A673 (cell line): ENCODE measurements around the gene PRG2. TPM values are rescaled to one million over a fixed set of nuclear protein-coding genes. Genes with fewer than 3 reads are reported as not detected.

ENCODE experiments used
- BruUV-seq: library from RNA; stranded (reverse); fragments of 400-500 nt; replicated peaks from 2 replicates; lab custom pipeline; 2021; lab: Mats Ljungman, UMichigan
- CTCF ChIA-PET: fragments of 300-600 bp; sonication (Branson Sonifier 250); formaldehyde crosslinking; loops from one replicate; lab custom pipeline; 2022; ENCODE audit warnings: antibody characterized with exemption; lab: Charles Lee
- POLR2A ChIA-PET: fragments of 300-600 bp; sonication (Branson Sonifier 250); formaldehyde crosslinking; loops from one replicate; lab custom pipeline; 2022; ENCODE audit warnings: antibody characterized with exemption; ENCODE audit not compliant: low non-redundant PET; lab: Charles Lee
- DNase-seq: peaks from one replicate; pipeline ENCODE4 v3.0.0-alpha.2; 2015; ENCODE audit warnings: low spot score
- H3K27ac ChIP-seq: fragments of 200-600 bp; sonication (generic); 2 replicates; pipeline ENCODE4 v1.5.1; 2016; ENCODE audit warnings: mixed run types, low read depth, mild to moderate bottlenecking, mixed read lengths, antibody characterized with exemption, low read length; ENCODE audit not compliant: poor library complexity, severe bottlenecking
- H3K27me3 ChIP-seq: fragments of 200-600 bp; sonication (generic); replicated peaks from 2 replicates; pipeline ENCODE4 v1.6.1; 2017; ENCODE audit warnings: mixed run types, low read depth, mild to moderate bottlenecking, mixed read lengths, antibody characterized with exemption, low read length; ENCODE audit not compliant: insufficient read depth, poor library complexity
- H3K36me3 ChIP-seq: fragments of 200-600 bp; sonication (generic); 2 replicates; pipeline ENCODE4 v1.6.1; 2016; ENCODE audit warnings: mixed run types, mild to moderate bottlenecking, mixed read lengths, antibody characterized with exemption, low read length; ENCODE audit not compliant: insufficient read depth, poor library complexity, severe bottlenecking
- H3K4me1 ChIP-seq: fragments of 200-600 bp; sonication (generic); 2 replicates; pipeline ENCODE4 v1.6.1; 2017; ENCODE audit warnings: mixed run types, mild to moderate bottlenecking, mixed read lengths, antibody characterized with exemption, low read length; ENCODE audit not compliant: insufficient read depth, poor library complexity, severe bottlenecking
- H3K4me3 ChIP-seq: fragments of 200-600 bp; sonication (generic); 2 replicates; pipeline ENCODE4 v1.5.1; 2016; ENCODE audit warnings: low read depth, mixed run types, mild to moderate bottlenecking, mixed read lengths, low read length; ENCODE audit not compliant: poor library complexity, severe bottlenecking
- H3K9me3 ChIP-seq: fragments of 200-600 bp; sonication (generic); 2 replicates; pipeline ENCODE4 v1.6.1; 2016; ENCODE audit warnings: mixed run types, low read depth, mild to moderate bottlenecking, mixed read lengths, antibody characterized with exemption, low read length; ENCODE audit not compliant: poor library complexity, severe bottlenecking
- EZH2 ChIP-seq: fragments of 200-600 bp; sonication (generic); IDR thresholded peaks from 2 replicates; pipeline ENCODE4 v1.6.1; 2017; ENCODE audit warnings: borderline replicate concordance, low read depth, mild to moderate bottlenecking, mixed read lengths, antibody characterized with exemption, low read length; ENCODE audit not compliant: poor library complexity, severe bottlenecking
- intact Hi-C: fragments of 100-400 bp; cut with micrococcal nuclease; formaldehyde crosslinking; loops from one replicate; pipeline ENCODE4 v1.10.0; 2022; ENCODE audit not compliant: unreplicated experiment
- total RNA-seq: library from RNA; stranded (reverse); gene quantifications from 2 replicates; pipeline ENCODE4 v1.2.3, GENCODE V29; 2021
- TF ChIP-seq, protein P1 (sequence below): fragments of 300-800, 200-600 bp; sonication (generic); conservative IDR thresholded peaks from 2 replicates; pipeline ENCODE4 v1.5.1; 2017; ENCODE audit warnings: low read depth, mild to moderate bottlenecking, antibody characterized with exemption, low read length, moderate library complexity, mixed read lengths

Gene PRG2
- total RNA-seq, 1 experiment from 2014 or later = not detected

DNA sequence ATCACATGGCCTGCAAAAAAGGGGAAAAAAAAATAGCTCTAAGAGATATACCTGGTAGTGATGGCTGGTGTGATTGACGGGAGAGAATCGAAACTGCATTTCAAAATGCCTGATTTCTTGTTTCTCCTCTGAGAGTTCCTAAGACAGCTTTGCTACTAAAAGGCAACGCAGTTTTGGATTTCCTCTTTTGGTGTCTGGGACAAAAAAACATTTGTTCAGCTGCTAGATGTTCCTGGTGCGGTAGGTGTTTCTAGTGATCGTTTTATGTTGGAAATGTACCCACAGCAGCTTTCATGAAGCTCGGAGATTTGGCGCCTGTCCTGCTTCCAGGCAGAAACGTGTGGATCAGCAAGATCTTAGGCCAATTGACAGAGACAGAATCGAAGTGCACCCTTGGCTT is 34.2 kb downstream of the PRG2 start:
- no peak for DNase-seq
- ChIA-PET CTCF (no interaction called here), POLR2A (no interaction called here)
- H3K9me3 ChIP-seq = peaks cover 5% of the 10 kb centered on the region
- H3K27me3 ChIP-seq = no peaks in the 10 kb centered on the region
- TF ChIP-seq, protein P1, sequence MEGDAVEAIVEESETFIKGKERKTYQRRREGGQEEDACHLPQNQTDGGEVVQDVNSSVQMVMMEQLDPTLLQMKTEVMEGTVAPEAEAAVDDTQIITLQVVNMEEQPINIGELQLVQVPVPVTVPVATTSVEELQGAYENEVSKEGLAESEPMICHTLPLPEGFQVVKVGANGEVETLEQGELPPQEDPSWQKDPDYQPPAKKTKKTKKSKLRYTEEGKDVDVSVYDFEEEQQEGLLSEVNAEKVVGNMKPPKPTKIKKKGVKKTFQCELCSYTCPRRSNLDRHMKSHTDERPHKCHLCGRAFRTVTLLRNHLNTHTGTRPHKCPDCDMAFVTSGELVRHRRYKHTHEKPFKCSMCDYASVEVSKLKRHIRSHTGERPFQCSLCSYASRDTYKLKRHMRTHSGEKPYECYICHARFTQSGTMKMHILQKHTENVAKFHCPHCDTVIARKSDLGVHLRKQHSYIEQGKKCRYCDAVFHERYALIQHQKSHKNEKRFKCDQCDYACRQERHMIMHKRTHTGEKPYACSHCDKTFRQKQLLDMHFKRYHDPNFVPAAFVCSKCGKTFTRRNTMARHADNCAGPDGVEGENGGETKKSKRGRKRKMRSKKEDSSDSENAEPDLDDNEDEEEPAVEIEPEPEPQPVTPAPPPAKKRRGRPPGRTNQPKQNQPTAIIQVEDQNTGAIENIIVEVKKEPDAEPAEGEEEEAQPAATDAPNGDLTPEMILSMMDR = no peak
- no peak for TF ChIP-seq EZH2
- intact Hi-C loops = no loop called here
- no TSS peak for BruUV-seq
- H3K36me3 ChIP-seq = no peaks in the 10 kb centered on the region
- H3K4me3 ChIP-seq = no peak overlapping the region
- H3K4me1 ChIP-seq = no peaks in the 10 kb centered on the region
- no peak overlapping the region for H3K27ac ChIP-seq

DNA sequence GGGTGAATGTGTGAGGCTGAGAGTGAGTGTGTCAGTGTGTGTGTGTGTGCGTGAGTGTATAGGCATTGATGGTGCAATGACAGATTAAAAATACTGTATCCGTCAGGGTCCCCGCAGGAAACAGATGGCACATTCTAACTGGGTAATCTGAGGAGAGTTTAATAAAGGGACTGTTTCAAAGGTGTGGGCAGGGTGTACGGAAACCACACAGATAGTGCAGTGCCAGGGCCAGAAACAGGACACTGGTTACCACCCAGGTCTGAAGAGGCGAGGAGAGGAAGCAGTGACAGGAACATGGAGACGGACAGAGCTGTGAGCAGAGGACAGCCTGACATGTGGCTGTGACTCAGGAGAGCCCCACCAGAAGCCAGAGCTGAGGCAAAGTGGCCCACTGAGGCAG is 35.8 kb downstream of the PRG2 start:
- CTCF ChIA-PET = no interaction called here
- Histone ChIP-seq H3K4me1 (no peaks in the 10 kb centered on the region), H3K4me3 (no peak overlapping the region), H3K27me3 (no peaks in the 10 kb centered on the region), H3K27ac (no peak overlapping the region), H3K36me3 (no peaks in the 10 kb centered on the region), H3K9me3 (peaks cover 7% of the 10 kb centered on the region)
- POLR2A ChIA-PET = no interaction called here
- no peak for DNase-seq
- BruUV-seq = no TSS peak
- intact Hi-C loops = no loop called here
- TF ChIP-seq, protein P1 = no peak
- TF ChIP-seq EZH2 = no peak

DNA sequence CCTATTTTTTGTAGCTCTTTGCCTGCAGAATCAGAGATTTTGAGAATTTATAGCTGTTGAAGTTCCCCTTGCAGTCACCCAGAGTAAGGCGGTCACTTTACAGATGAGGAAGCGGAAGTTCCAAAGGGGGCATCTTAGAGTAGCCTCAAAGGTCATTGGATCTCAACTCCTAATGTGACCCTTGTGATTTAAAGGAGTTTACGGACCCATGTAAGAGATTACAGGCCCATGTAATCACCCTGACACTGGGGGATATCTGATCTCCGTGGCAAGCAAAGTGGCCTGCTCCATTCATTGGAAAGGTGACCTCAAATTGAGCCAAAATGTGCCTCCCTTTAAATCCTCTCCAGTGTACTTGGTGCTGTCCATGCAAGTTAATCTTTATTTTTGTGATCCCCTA is 36.6 kb downstream of the PRG2 start:
- POLR2A ChIA-PET = no interaction called here
- CTCF ChIA-PET = no interaction called here
- intact Hi-C loops = no loop called here

More for the DNA sequence above, 36.6 kb downstream of the PRG2 start:
- TF ChIP-seq, protein P1 = no peak
- no peak for TF ChIP-seq EZH2
- no peaks in the 10 kb centered on the region for H3K27me3 ChIP-seq
- no TSS peak for BruUV-seq
- no peaks in the 10 kb centered on the region for H3K36me3 ChIP-seq
- H3K9me3 ChIP-seq = peaks cover 7% of the 10 kb centered on the region
- no peak for DNase-seq
- no peak overlapping the region for H3K27ac ChIP-seq
- H3K4me3 ChIP-seq = no peak overlapping the region
- H3K4me1 ChIP-seq = no peaks in the 10 kb centered on the region
